Fibroblast of skin of left biceps (primary cell): Measurements from ENCODE around the gene TAF4.
"Not testable (repeated sequence)": the region's sequence is repeated elsewhere in the genome, so short reads cannot be mapped to it uniquely, and the experiment has no call there.

ENCODE experiments used
- DNase-seq, 2 experiments: peaks; one replicate each; pipeline ENCODE4 v3.0.0-alpha.2; 2013; ENCODE audit warnings: low read depth in 2 of 2

Gene TAF4

GRCh38 chr20:62058941-62059340 is 6.7 kb downstream of the TAF4 start:
- no peak for DNase-seq

- no peak for DNase-seq
Measured at GRCh38 chr20:62056975-62057374, 8.7 kb downstream of the TAF4 start.

GRCh38 chr20:62056377-62056776 is 9.3 kb downstream of the TAF4 start:
- DNase-seq: no peak

DNA sequence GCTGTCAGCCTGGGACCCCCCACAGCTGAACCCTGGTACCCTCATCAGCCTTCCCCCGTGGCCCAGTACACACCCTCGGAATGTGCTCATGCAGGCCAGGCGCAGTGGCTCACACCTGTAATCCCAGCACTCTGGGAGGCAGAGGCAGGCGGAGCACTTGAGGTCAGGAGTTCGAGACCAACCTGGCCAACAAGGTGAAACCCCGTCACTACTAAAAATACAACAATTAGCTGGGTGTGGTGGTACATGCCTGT is 9.9 kb downstream of the TAF4 start:
- not testable (repeated sequence) for DNase-seq

- no peak for DNase-seq
Measured at GRCh38 chr20:62055106-62055861, 10.4 kb downstream of the TAF4 start.

DNA sequence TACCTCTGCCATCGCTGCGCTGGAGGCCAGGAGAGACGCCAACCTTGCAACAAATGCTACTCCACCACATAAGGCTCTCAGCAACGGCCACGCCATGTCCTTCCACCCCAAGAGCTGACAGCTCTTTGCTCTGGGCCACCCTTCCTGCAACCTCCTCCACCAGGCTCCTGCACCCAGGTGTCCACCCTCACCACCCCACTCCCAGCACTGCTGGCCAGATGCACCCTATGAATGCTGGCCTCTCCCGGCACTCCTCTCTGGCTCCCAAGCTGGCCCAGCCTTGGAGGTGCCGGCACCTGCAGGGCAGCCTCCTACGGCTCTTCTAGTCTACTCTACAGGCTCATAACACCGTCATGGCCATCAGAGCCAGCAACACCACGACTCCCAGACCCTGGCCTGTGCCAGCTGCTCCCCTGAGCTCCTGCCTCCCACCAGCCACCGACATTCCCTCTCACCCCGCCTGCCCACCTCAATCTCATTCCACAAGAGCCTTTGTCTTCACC is 11.2 kb downstream of the TAF4 start:
- no peak for DNase-seq

- DNase-seq: no peak
Measured at GRCh38 chr20:62053465-62054196, 12.1 kb downstream of the TAF4 start.

DNA sequence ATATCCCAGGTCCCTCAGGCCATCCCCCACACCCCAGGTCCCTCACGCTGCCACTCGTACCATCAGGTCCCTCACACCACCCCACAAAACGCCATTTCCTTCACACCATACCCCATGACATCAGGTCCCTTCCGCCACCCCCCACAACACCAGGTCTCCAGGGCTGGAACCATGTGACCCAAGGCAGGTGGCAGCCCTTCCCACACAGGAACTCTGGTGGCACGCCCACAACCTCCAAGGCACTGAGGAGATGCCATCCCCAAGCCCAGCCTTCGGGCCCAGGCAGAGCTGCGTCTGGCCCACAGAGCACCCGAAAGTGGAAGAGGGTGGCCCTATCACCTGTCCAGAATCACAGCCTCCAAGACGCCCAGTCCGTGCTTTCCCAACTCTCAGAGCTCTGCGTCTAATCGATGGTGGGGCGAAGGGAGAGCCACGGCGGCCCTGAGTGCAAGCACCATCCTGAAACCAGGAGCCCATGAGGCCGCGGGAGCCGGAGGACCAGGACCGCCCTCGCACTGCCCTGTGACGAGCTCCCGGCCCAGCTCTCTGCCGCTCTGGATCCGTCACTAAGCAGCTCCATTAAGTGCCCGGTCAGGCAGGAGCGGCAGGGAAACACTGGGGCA is 12.7 kb downstream of the TAF4 start:
- DNase-seq: no peak

DNA sequence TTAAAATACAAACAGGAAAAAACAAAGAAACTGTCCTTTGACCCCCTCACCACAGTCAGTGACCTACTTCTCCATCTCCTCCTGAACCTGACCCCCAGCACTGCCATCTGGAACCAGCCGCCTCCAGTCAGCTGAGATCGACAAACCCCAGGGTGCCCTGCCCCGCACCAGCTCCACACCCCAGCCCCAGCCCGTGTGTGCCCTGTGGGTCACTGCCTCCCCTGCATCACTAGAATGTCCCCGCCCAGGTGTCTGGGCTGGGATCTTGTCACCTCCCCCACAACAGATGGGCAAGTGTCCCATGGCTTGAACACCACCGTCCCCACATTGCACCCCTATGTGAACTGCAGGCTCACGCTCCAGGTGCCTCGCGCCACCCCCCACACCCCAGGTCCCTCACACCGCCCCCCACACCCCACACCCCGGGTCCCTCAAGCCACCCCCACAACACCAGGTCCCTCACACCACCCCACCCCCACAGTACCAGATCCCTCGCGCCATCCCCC is 13.3 kb downstream of the TAF4 start:
- no peak for DNase-seq

DNA sequence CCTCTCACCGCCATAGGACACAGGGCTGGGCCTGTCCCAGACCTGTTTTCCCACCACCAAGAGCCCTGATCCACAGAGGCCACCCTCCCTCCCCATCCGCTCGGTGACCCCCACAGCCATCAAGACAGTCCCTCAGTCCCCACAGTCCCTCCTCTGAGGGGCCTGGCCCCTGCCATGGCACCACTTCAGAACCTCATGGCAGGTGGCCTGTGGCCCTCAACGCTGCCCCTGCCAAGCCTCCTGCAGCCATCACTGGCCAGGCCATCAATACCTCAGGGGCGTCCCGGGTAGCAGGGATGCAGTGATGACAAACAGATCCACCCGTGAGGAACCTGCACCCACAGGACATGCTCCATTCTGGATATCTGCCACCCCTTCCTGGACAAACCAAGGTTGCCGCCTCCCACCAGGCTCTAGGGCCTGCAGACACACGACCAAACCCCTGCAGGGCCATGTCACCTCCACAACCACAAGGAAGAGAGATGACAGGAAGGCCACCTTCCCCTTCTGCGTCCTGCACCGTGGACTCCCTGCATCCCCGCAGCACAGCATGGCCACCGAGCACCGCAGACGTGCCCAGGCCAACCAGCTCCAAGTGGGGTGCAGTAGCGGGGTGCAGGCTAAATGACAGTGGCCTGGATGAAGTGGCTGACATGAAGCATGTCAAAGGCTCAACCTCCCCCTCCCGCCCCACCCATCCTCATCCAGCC is 14.0 kb downstream of the TAF4 start:
- DNase-seq: no peak

DNA sequence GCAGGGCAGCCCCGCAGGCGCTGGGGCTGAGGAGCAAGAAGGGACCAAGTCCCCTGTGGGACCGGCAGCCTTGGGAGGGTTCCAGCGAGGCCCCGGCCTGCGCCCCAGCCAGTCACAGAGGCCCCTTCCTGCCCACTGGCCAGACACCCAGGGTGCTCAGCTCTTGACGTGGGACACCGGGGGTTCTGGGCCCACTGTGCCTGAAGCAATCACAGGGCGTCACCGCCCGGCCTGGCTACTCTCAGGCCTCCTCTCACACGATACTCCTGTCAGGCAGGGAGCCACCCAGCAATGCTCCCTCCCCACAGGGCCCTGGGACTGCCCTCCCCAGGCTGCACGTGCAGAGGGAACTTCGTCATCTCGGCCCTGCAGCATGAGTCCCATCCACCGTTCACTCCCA is 14.5 kb downstream of the TAF4 start:
- DNase-seq: no peak

- no peak for DNase-seq
Measured at GRCh38 chr20:62050166-62051120, 15.2 kb downstream of the TAF4 start.

- DNase-seq: no peak
Measured at GRCh38 chr20:62049342-62050165, 16.1 kb downstream of the TAF4 start.

GRCh38 chr20:62048821-62049291 is 16.8 kb downstream of the TAF4 start:
- DNase-seq: no peak

DNA sequence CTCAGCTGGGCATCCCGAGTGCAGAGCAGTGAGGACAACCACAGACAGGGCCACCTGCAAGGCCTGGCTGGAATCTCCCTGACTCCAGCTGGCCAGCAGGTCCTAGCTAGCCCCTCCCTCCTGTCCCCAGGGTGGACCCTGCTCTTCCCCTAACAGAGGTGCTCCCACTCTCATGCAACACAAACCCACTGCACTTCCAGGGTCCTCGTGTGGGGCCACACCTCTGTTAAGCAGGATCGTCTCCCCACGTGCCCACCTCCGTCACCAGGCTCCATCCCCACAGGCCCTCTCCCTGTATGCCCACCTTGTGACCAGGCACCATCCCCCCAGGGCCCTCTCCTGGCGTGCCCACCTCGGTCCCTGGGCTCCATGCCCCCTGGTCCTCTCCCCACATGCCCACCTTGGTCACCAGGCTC is 17.3 kb downstream of the TAF4 start:
- no peak for DNase-seq

GRCh38 chr20:62047666-62048345 is 17.9 kb downstream of the TAF4 start:
- no peak for DNase-seq

- DNase-seq: no peak
Measured at GRCh38 chr20:62046431-62046830, 19.2 kb downstream of the TAF4 start.

GRCh38 chr20:62045529-62046285 is 20.0 kb downstream of the TAF4 start:
- no peak for DNase-seq

- DNase-seq: no peak
Measured at GRCh38 chr20:62045118-62045517, 20.6 kb downstream of the TAF4 start.
